AG04449 (cell line): Measurements from ENCODE around the gene PRAME.

ENCODE experiments used
- CTCF ChIA-PET: fragments of 350-600 bp; formaldehyde crosslinking; extraction: SDS; loops from one replicate; lab custom pipeline; 2021; ENCODE audit warnings: antibody characterized with exemption; lab: Yijun Ruan, JAX
- POLR2A ChIA-PET: fragments of 400-600, 350-600 bp; formaldehyde crosslinking; extraction: SDS; loops from one replicate; lab custom pipeline; 2020; ENCODE audit warnings: antibody characterized with exemption, inconsistent platforms; lab: Yijun Ruan, JAX
- DNase-seq: peaks from one replicate; pipeline ENCODE4 v3.0.0-alpha.2; 2010; ENCODE audit warnings: low read depth, low spot score
- H3K4me3 ChIP-seq: 2 replicates; pipeline ENCODE4 v1.5.1; 2011; ENCODE audit warnings: low read depth, mild to moderate bottlenecking, control low read depth, low read length
- CTCF ChIP-seq: IDR thresholded peaks from one replicate; pipeline ENCODE4 v1.5.1; 2011; ENCODE audit warnings: mild to moderate bottlenecking, moderate library complexity, low read length, control low read depth, inconsistent platforms; ENCODE audit not compliant: insufficient read depth; ENCODE audit errors: missing control alignments

The PRAME gene

GRCh38 chr22:22558071-22558971 lies 744 bp downstream of the PRAME start:
- no peak for DNase-seq
- CTCF ChIA-PET: interaction anchor here (1.0 kb wide), 1 partner anchor 49 kb away, joined by 3 read pairs; no protein-coding TSS in a partner anchor
- POLR2A ChIA-PET: no interaction called here
- TF ChIP-seq CTCF: no peak
- no peak overlapping the region for H3K4me3 ChIP-seq

GRCh38 chr22:22556995-22557925 lies 1.8 kb downstream of the PRAME start:
- CTCF ChIA-PET: no interaction called here
- H3K4me3 ChIP-seq: no peak overlapping the region
- DNase-seq: no peak
- POLR2A ChIA-PET: no interaction called here
- no peak for TF ChIP-seq CTCF

- no peak overlapping the region for H3K4me3 ChIP-seq
- POLR2A ChIA-PET: no interaction called here
- no peak for DNase-seq
- CTCF ChIA-PET: no interaction called here
- no peak for TF ChIP-seq CTCF
These were observed 2.5 kb downstream of the PRAME start for GRCh38 chr22:22556578-22556977.

GRCh38 chr22:22555596-22555995 lies 3.5 kb downstream of the PRAME start:
- ChIA-PET POLR2A (no interaction called here), CTCF (interaction anchor here (1.3 kb wide), 1 partner anchor 92 kb away, joined by 3 read pairs; no protein-coding TSS in a partner anchor)
- no peak for DNase-seq
- no peak overlapping the region for H3K4me3 ChIP-seq
- no peak for TF ChIP-seq CTCF

GRCh38 chr22:22554587-22555284 lies 4.3 kb downstream of the PRAME start:
- DNase-seq: no peak
- CTCF ChIA-PET: interaction anchor here (1.1 to 1.3 kb wide), 3 partner anchors 22 to 91 kb away, joined by 3 to 6 read pairs (median 3); no protein-coding TSS in a partner anchor
- H3K4me3 ChIP-seq: no peak overlapping the region
- TF ChIP-seq CTCF: no peak
- POLR2A ChIA-PET: no interaction called here
